GM19043 (cell line): ENCODE data around the gene LSR.

Experiments used
- ATAC-seq: cut with Tn5 transposase; IDR thresholded peaks from one replicate; pipeline ENCODE4 v1.9.1; 2021; ENCODE audit warnings: low read depth; ENCODE audit not compliant: unreplicated experiment

LSR gene

GRCh38 chr19:35314031-35314430 is 65.2 kb downstream of the LSR start:
- ATAC-seq, result no peak

DNA sequence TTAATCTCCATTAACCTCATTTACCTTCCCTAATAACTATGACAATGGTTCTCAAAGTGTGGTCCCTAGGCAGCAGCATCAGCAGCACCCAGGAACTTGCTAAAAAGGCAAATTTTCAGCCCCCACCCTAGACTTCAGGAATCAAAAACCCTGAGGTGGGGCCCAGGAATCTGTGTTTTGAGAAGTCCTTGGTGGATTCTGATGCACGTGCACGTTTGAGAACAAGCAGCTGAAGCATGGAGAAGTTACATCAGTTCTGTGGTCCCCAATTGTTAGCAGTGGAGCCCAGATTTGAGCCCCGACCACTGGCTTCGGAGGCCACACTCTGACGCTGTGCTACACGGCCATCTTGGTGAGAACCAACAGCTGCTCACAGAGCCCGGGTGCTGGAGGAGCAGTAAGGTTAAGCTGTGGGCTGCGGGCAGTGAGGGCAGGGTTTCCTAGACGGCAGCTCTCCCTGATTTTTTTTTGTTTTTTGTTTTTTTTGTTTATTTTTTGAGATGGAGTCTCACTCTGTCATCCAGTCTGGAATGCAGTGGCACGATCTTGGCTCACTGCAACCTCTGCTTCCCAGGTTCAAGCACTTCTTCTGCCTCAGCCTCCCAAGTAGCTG is 66.2 kb downstream of the LSR start:
- no peak for ATAC-seq

- ATAC-seq, result no peak
These were observed 67.1 kb downstream of the LSR start for GRCh38 chr19:35315883-35316282.

- ATAC-seq, result no peak
These were observed 67.8 kb downstream of the LSR start for GRCh38 chr19:35316560-35316959.
